ENCODE data around the gene STIL.
"Not testable (repeated sequence)": the region's sequence is repeated elsewhere in the genome, so short reads cannot be mapped to it uniquely, and the experiment has no call there.

Gene STIL

GRCh38 chr1:47219590-47220220, 94.2 kb downstream of the STIL start:
- DNase-seq (ENCODE audit: low read depth, low spot score): no peak

GRCh38 chr1:47219001-47219400, 94.9 kb downstream of the STIL start:
- no peak for DNase-seq (ENCODE audit: low read depth, low spot score)

GRCh38 chr1:47216278-47217059, 97.5 kb downstream of the STIL start:
- no peak for DNase-seq (ENCODE audit: low read depth, low spot score)

- no peak for DNase-seq (ENCODE audit: low read depth, low spot score)
These were observed 98.2 kb downstream of the STIL start for GRCh38 chr1:47215713-47216112.

GRCh38 chr1:47214549-47214948, 99.4 kb downstream of the STIL start:
- no peak for DNase-seq (ENCODE audit: low read depth, low spot score)

- DNase-seq (ENCODE audit: low read depth, low spot score): no peak
These were observed 100.5 kb downstream of the STIL start for GRCh38 chr1:47213230-47213963.

GRCh38 chr1:47212636-47213229, 101.2 kb downstream of the STIL start:
- DNase-seq (ENCODE audit: low read depth, low spot score): no peak

- no peak for DNase-seq (ENCODE audit: low read depth, low spot score)
These were observed 102.1 kb downstream of the STIL start for GRCh38 chr1:47211796-47212269.

GRCh38 chr1:47210666-47211065, 103.3 kb downstream of the STIL start:
- no peak for DNase-seq (ENCODE audit: low read depth, low spot score)

- DNase-seq (ENCODE audit: low read depth, low spot score): no peak
These were observed 104.1 kb downstream of the STIL start for GRCh38 chr1:47209725-47210325.

- DNase-seq (ENCODE audit: low read depth, low spot score): peak; percentile 59
These were observed 104.9 kb downstream of the STIL start for GRCh38 chr1:47209091-47209490.

- peak; percentile 88 for DNase-seq (ENCODE audit: low read depth, low spot score)
These were observed 105.5 kb downstream of the STIL start for GRCh38 chr1:47208374-47208850.

- no peak for DNase-seq (ENCODE audit: low read depth, low spot score)
These were observed 106.1 kb downstream of the STIL start for GRCh38 chr1:47207803-47208373.

GRCh38 chr1:47205918-47206317, 108.0 kb downstream of the STIL start:
- DNase-seq (ENCODE audit: low read depth, low spot score): no peak

- not testable (repeated sequence) for DNase-seq (ENCODE audit: low read depth, low spot score)
These were observed 110.4 kb downstream of the STIL start for GRCh38 chr1:47203504-47203903.

- DNase-seq (ENCODE audit: low read depth, low spot score): no peak
These were observed 112.8 kb downstream of the STIL start for GRCh38 chr1:47201179-47201578.

All from ELF-1 (cell line).